GM12878 (cell line): ENCODE data around the gene ABCF3. TPM values are rescaled to one million over a fixed set of nuclear protein-coding genes. Genes with fewer than 3 reads are reported as not detected.

Experiments
- ATAC-seq: fragments of 200-7000 bp; cut with Tn5 transposase; 3 replicates; pipeline ENCODE4 v1.9.1; 2020; ENCODE audit warnings: mild to moderate bottlenecking, moderate library complexity
- BruUV-seq: library from RNA; stranded (reverse); fragments of 400-500 nt; replicated peaks from 2 replicates; lab custom pipeline; 2021; lab: Mats Ljungman, UMichigan
- CTCF ChIA-PET: fragments of 300-600 bp; sonication (Branson Sonifier 250); formaldehyde crosslinking; extraction: SDS; loops from one replicate; lab custom pipeline; 2021; ENCODE audit warnings: inconsistent platforms; lab: Yijun Ruan, JAX
- POLR2A ChIA-PET: fragments of 350-600 bp; formaldehyde crosslinking; extraction: SDS; loops from one replicate; lab custom pipeline; 2021; ENCODE audit warnings: inconsistent platforms; lab: Charles Lee
- RAD21 ChIA-PET: fragments of 300-600 bp; sonication (Branson Sonifier 250); formaldehyde crosslinking; loops from one replicate; lab custom pipeline; 2023; ENCODE audit warnings: antibody characterized with exemption; ENCODE audit not compliant: unreplicated experiment; lab: Charles Lee
- SMC1A ChIA-PET: fragments of 300-600 bp; sonication (Branson Sonifier 250); formaldehyde crosslinking; loops from one replicate; lab custom pipeline; 2023; ENCODE audit not compliant: unreplicated experiment, uncharacterized antibody; lab: Charles Lee
- DNase-seq: peaks from one replicate; pipeline ENCODE4 v3.0.0-alpha.2; 2011; ENCODE audit warnings: low read depth, low spot score
- FAIRE-seq: peaks from 3 replicates; lab custom pipeline; 2011; peaks lifted over from hg19 to GRCh38; lab: Jason Lieb, UNC
- H2AFZ ChIP-seq: 2 replicates; pipeline ENCODE4 v1.6.0; 2011; ENCODE audit warnings: low read depth, low read length, control low read depth; ENCODE audit not compliant: control insufficient read depth
- H3K27ac ChIP-seq: 2 replicates; pipeline ENCODE4 v1.5.1; 2011; ENCODE audit warnings: control low read depth; ENCODE audit not compliant: control insufficient read depth, insufficient read depth
- H3K27me3 ChIP-seq, 2 experiments: replicated peaks in 1 of 2; 2 replicates each; pipeline versions ENCODE4 v1.6.0 to v1.6.1; 2011; ENCODE audit warnings: low read length in 1 of 2; ENCODE audit not compliant: control insufficient read depth in 2 of 2, insufficient read depth in 2 of 2
- H3K36me3 ChIP-seq, 2 experiments: 2 replicates each; pipeline ENCODE4 v1.5.1; 2011; ENCODE audit warnings: low read length in 1 of 2; ENCODE audit not compliant: control insufficient read depth in 2 of 2, insufficient read depth in 2 of 2
- H3K4me1 ChIP-seq: 2 replicates; pipeline ENCODE4 v1.6.1; 2011; ENCODE audit warnings: mild to moderate bottlenecking, low read length, moderate library complexity, mixed read lengths; ENCODE audit not compliant: control insufficient read depth, insufficient read depth
- H3K4me2 ChIP-seq: 2 replicates; pipeline ENCODE4 v1.6.0; 2011; ENCODE audit warnings: control low read depth; ENCODE audit not compliant: control insufficient read depth, insufficient read depth
- H3K4me3 ChIP-seq: fragments of 200-600 bp; sonication (generic); 2 replicates; pipeline ENCODE4 v1.5.1; 2016
- H3K79me2 ChIP-seq: 2 replicates; pipeline ENCODE4 v1.6.0; 2011; ENCODE audit warnings: low read length; ENCODE audit not compliant: control insufficient read depth, insufficient read depth
- H3K9ac ChIP-seq: 2 replicates; pipeline ENCODE4 v1.8.0; 2011; ENCODE audit warnings: low read length, control low read depth, mixed read lengths; ENCODE audit not compliant: control insufficient read depth, insufficient read depth
- H3K9me3 ChIP-seq: replicated peaks from 3 replicates; pipeline ENCODE4 v1.5.1; 2011; ENCODE audit warnings: mild to moderate bottlenecking, low read length; ENCODE audit not compliant: control insufficient read depth, insufficient read depth
- H4K20me1 ChIP-seq: 2 replicates; pipeline ENCODE4 v1.6.0; 2011; ENCODE audit not compliant: control insufficient read depth, insufficient read depth
- ATF3 ChIP-seq: IDR thresholded peaks from 2 replicates; pipeline ENCODE4 v1.6.1; 2011; ENCODE audit warnings: low read depth, mild to moderate bottlenecking, low read length, moderate library complexity, borderline replicate concordance; ENCODE audit errors: extremely low read depth
- CEBPB ChIP-seq, 2 experiments: fragments of 150-350 bp in 1 of 2; IDR thresholded peaks; 2 replicates each; pipeline ENCODE4 v1.6.1; 2012 to 2014; ENCODE audit warnings: low read depth in 2 of 2, low read length in 2 of 2, borderline replicate concordance in 1 of 2, inconsistent platforms in 1 of 2
- CREB1 ChIP-seq: IDR thresholded peaks from 2 replicates; pipeline ENCODE4 v1.6.1; 2012; ENCODE audit warnings: low read depth, mild to moderate bottlenecking, inconsistent platforms
- EP300 ChIP-seq, 2 experiments: fragments of 150-350 bp in 1 of 2; IDR thresholded peaks; 2 replicates each; pipeline ENCODE4 v1.6.1; 2011 to 2012; ENCODE audit warnings: low read depth in 2 of 2, low read length in 2 of 2, borderline replicate concordance in 1 of 2, improper control_type of control experiment in 1 of 2, inconsistent platforms in 1 of 2; ENCODE audit not compliant: control insufficient read depth in 1 of 2
- FOS ChIP-seq: IDR thresholded peaks from 3 replicates; pipeline ENCODE4 v1.6.1; 2011; ENCODE audit warnings: borderline replicate concordance; ENCODE audit not compliant: insufficient read length; ENCODE audit errors: extremely low read depth
- MLLT1 ChIP-seq: fragments of 450-650 bp; IDR thresholded peaks from 2 replicates; pipeline ENCODE4 v1.6.1; 2016; ENCODE audit warnings: mild to moderate bottlenecking
- NBN ChIP-seq: fragments of 450-650 bp; IDR thresholded peaks from 2 replicates; pipeline ENCODE4 v1.6.1; 2016
- POLR2AphosphoS2 ChIP-seq: IDR thresholded peaks from 2 replicates; pipeline ENCODE4 v1.6.1; 2011; ENCODE audit warnings: low read depth, mild to moderate bottlenecking, low read length, improper control_type of control experiment, moderate library complexity
- POLR2AphosphoS5 ChIP-seq: IDR thresholded peaks from 2 replicates; pipeline ENCODE4 v1.6.1; 2011; ENCODE audit warnings: mild to moderate bottlenecking, low read length, inconsistent platforms
- TCF12 ChIP-seq: IDR thresholded peaks from 2 replicates; pipeline ENCODE4 v1.6.1; 2011; ENCODE audit warnings: low read depth, mild to moderate bottlenecking, low read length
- WRNIP1 ChIP-seq: IDR thresholded peaks from 2 replicates; pipeline ENCODE4 v1.6.1; 2011; ENCODE audit warnings: low read depth, low read length, improper control_type of control experiment, borderline replicate concordance
- ZNF592 ChIP-seq: fragments of 450-650 bp; IDR thresholded peaks from 2 replicates; pipeline ENCODE4 v1.6.1; 2017; ENCODE audit warnings: mild to moderate bottlenecking, moderate library complexity
- ZZZ3 ChIP-seq: IDR thresholded peaks from 2 replicates; pipeline ENCODE4 v1.6.1; 2011; ENCODE audit warnings: low read depth; ENCODE audit not compliant: control insufficient read depth, insufficient read length
- WGBS: methylation state at CpG from one replicate; pipeline ENCODE4 v1.1.6; 2016; ENCODE audit warnings: low lambda C conversion rate; ENCODE audit not compliant: insufficient replicate concordance, insufficient coverage; ENCODE audit errors: missing lambda C conversion rate; 5-methylcytosine and 5-hydroxymethylcytosine counted together
- in situ Hi-C: fragments of 300-500 bp; cut with MboI; formaldehyde crosslinking; loops from 9 replicates; pipeline ENCODE4 v1.14.3; 2018; ENCODE audit warnings: mixed read lengths
- intact Hi-C: fragments of 100-400 bp; cut with micrococcal nuclease; formaldehyde crosslinking; loops from one replicate; pipeline ENCODE4 v1.14.2; 2022; ENCODE audit not compliant: unreplicated experiment
- polyA plus RNA-seq, 11 experiments: library from polyadenylated mRNA; depleted of rRNA in 4 of 11; unstranded in 6 of 11; stranded (reverse) in 5 of 11; fragments of >200 nt; fragmentation: Nextera tagmentation in 4 of 11; fragmentation: Illumina TruSeq in 1 of 11; extraction: Ambion mirVana in 4 of 11; extraction: Trizol in 1 of 11; gene quantifications; 1 replicate in 1 of 11; 2 replicates in 10 of 11; pipeline versions ENCODE4 v1.2.1 to v1.2.3, GENCODE V29; 2011 to 2016; ENCODE audit warnings: inconsistent platforms in 2 of 11, missing spikeins in 2 of 11, low read depth in 1 of 11
- total RNA-seq, 4 experiments: library from RNA; depleted of rRNA in 3 of 4; stranded (reverse); fragments of >200 nt in 3 of 4; fragmentation: Illumina TruSeq in 1 of 4; extraction: Trizol in 1 of 4; gene quantifications; 2 replicates each; pipeline versions ENCODE4 v1.2.1 to v1.2.3, GENCODE V29; 2013 to 2021
- TF ChIP-seq, protein P1 (sequence below): fragments of 450-650 bp; IDR thresholded peaks from 2 replicates; pipeline ENCODE4 v1.6.1; 2018; ENCODE audit warnings: mild to moderate bottlenecking, low read depth, moderate library complexity; ENCODE audit not compliant: partially characterized antibody

ABCF3 gene
- total and polyA plus RNA-seq, 10 of the 15 experiments (the other 5 are each of a cell fraction or from before 2014, with no cell fraction given) = 6.1 to 71.3 (median 46.9) TPM

DNA sequence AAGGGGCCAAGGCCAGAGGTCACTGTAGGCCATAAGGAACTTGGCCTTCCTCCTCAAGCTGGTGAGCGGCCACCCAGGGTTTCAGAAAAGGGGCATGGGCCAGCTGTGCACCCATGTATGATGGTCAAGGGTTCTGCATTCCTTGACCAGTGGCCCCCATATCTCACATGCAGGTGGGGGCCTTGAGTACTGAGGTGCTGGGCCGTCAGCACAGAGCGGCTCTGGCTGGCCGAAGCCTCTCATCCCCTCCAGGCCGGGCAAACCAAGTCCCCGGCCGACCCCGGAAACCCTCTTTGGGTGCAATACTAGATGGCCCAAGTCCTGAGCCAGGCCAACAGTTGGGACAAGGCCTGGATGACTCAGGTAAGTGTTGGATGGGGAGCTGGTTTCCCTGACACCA is 53.2 kb downstream of the ABCF3 start (continued):
- TF ChIP-seq ATF3 (no peak), FOS (no peak)

- Histone ChIP-seq H4K20me1 (no peaks in the 10 kb centered on the region), H3K27ac (no peak overlapping the region), H3K4me2 (no peak overlapping the region), H3K9me3 (no peaks in the 10 kb centered on the region), H3K9ac (no peak overlapping the region), H3K27me3 (no peaks in the 10 kb centered on the region), H3K36me3 (peaks cover 15 to 17% of the 10 kb centered on the region in 2 experiments; a peak in 3 of 4 replicates), H3K79me2 (no peaks in the 10 kb centered on the region), H3K4me3 (no peak overlapping the region), H2AFZ (no peak overlapping the region), H3K4me1 (no peaks in the 10 kb centered on the region)
- ChIA-PET RAD21 (no interaction called here), CTCF (interaction anchor here (0.6 to 1.3 kb wide), 2 partner anchors 10 to 764 kb away, joined by 3 to 5 read pairs; partner anchors contain the start of gene EEF1AKMT4), POLR2A (no interaction called here), SMC1A (no interaction called here)
- intact Hi-C loops (no loop called here), in situ Hi-C loops (no loop called here)
- no peak for DNase-seq
- 41% methylated on average over 7 of the region's 7 CpGs for WGBS
- FAIRE-seq = no peak
- BruUV-seq = no TSS peak
- no peak for ATAC-seq
- TF ChIP-seq WRNIP1 (no peak), POLR2AphosphoS5 (no peak), ZNF592 (no peak), POLR2AphosphoS2 (no peak), CEBPB (IDR thresholded peaks at IDR 0.05; ENCODE audit: borderline replicate concordance in 1 of 2, low read depth in 2 of 2, low read length in 2 of 2) (no peak), NBN (no peak), TCF12 (no peak), EP300 (IDR thresholded peaks at IDR 0.05; ENCODE audit: borderline replicate concordance in 1 of 2, control insufficient read depth in 1 of 2, low read depth in 2 of 2, low read length in 2 of 2) (no peak), CREB1 (no peak), MLLT1 (no peak), ZZZ3 (no peak)
- TF ChIP-seq, protein P1, sequence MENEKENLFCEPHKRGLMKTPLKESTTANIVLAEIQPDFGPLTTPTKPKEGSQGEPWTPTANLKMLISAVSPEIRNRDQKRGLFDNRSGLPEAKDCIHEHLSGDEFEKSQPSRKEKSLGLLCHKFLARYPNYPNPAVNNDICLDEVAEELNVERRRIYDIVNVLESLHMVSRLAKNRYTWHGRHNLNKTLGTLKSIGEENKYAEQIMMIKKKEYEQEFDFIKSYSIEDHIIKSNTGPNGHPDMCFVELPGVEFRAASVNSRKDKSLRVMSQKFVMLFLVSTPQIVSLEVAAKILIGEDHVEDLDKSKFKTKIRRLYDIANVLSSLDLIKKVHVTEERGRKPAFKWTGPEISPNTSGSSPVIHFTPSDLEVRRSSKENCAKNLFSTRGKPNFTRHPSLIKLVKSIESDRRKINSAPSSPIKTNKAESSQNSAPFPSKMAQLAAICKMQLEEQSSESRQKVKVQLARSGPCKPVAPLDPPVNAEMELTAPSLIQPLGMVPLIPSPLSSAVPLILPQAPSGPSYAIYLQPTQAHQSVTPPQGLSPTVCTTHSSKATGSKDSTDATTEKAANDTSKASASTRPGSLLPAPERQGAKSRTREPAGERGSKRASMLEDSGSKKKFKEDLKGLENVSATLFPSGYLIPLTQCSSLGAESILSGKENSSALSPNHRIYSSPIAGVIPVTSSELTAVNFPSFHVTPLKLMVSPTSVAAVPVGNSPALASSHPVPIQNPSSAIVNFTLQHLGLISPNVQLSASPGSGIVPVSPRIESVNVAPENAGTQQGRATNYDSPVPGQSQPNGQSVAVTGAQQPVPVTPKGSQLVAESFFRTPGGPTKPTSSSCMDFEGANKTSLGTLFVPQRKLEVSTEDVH = no peak
These were observed 53.7 kb downstream of the ABCF3 start for GRCh38 chr3:184239708-184240107.
